CD14-positive monocyte (primary cell): ENCODE measurements around the gene GPC1. TPM values are rescaled to one million over a fixed set of nuclear protein-coding genes. Genes with fewer than 3 reads are reported as not detected.
A peak's percentile ranks its signal among the peaks of the same experiment; 100 is the strongest.

Experiments used
- DNase-seq, 3 donors: peaks; one replicate each; pipeline ENCODE4 v3.0.0-alpha.2; 2011 to 2022
- H2AFZ ChIP-seq: 2 replicates; pipeline ENCODE4 v1.6.0; 2012; ENCODE audit warnings: mild to moderate bottlenecking, low read depth, low read length, inconsistent platforms; ENCODE audit not compliant: insufficient read depth, poor library complexity, severe bottlenecking
- H3K27ac ChIP-seq, 2 donors: 1 replicate in 1 of 2; 2 replicates in 1 of 2; pipeline ENCODE4 v1.5.1; 2012 to 2013; ENCODE audit warnings: low read length in 2 of 2, control low read depth in 1 of 2, inconsistent platforms in 1 of 2, low read depth in 1 of 2, mild to moderate bottlenecking in 1 of 2
- H3K27me3 ChIP-seq, 2 donors: one replicate each; pipeline versions ENCODE4 v1.6.0 to v1.6.1; 2011 to 2013; ENCODE audit warnings: low read length in 2 of 2; ENCODE audit not compliant: control insufficient read depth in 2 of 2, insufficient read depth in 2 of 2
- H3K36me3 ChIP-seq, 2 donors: replicated peaks in 1 of 2; 1 replicate in 1 of 2; 2 replicates in 1 of 2; pipeline versions ENCODE4 v1.5.1 to v1.6.1; 2012 to 2013; ENCODE audit warnings: low read length in 2 of 2, control low read depth in 1 of 2, inconsistent platforms in 1 of 2, mild to moderate bottlenecking in 1 of 2; ENCODE audit not compliant: insufficient read depth in 2 of 2, control insufficient read depth in 1 of 2
- H3K4me1 ChIP-seq, 2 donors: 1 replicate in 1 of 2; 2 replicates in 1 of 2; pipeline versions ENCODE4 v1.5.1 to v1.6.1; 2012 to 2013; ENCODE audit warnings: low read length in 2 of 2, control low read depth in 1 of 2, inconsistent platforms in 1 of 2, mild to moderate bottlenecking in 1 of 2, moderate library complexity in 1 of 2; ENCODE audit not compliant: insufficient read depth in 2 of 2, control insufficient read depth in 1 of 2
- H3K4me2 ChIP-seq: replicated peaks from 2 replicates; pipeline ENCODE3; 2012; ENCODE audit warnings: low read length, moderate library complexity, mild to moderate bottlenecking; ENCODE audit not compliant: poor library complexity, severe bottlenecking; ENCODE audit errors: extremely low read depth
- H3K4me3 ChIP-seq, 3 experiments: fragments of 200-600 bp in 1 of 3; sonication (generic) in 1 of 3; replicated peaks in 1 of 3; 1 replicate in 2 of 3; 2 replicates in 1 of 3; pipeline ENCODE4 v1.5.1; 2011 to 2013; ENCODE audit warnings: low read length in 3 of 3, mild to moderate bottlenecking in 3 of 3, control low read depth in 2 of 3, low read depth in 2 of 3, inconsistent platforms in 1 of 3, moderate library complexity in 1 of 3
- H3K79me2 ChIP-seq: 2 replicates; pipeline ENCODE4 v1.6.0; 2012; ENCODE audit warnings: mild to moderate bottlenecking, control low read depth, inconsistent platforms, low read length, moderate library complexity; ENCODE audit not compliant: insufficient read depth
- H3K9ac ChIP-seq: 2 replicates; pipeline ENCODE4 v1.6.0; 2017; ENCODE audit warnings: low read length, mild to moderate bottlenecking; ENCODE audit not compliant: insufficient read depth, poor library complexity, severe bottlenecking
- H3K9me3 ChIP-seq, 2 donors: replicated peaks in 1 of 2; 1 replicate in 1 of 2; 2 replicates in 1 of 2; pipeline versions ENCODE4 v1.5.1 to v1.6.1; 2012 to 2013; ENCODE audit warnings: low read length in 2 of 2, control low read depth in 1 of 2; ENCODE audit not compliant: control insufficient read depth in 1 of 2, insufficient read depth in 1 of 2
- H4K20me1 ChIP-seq: 2 replicates; pipeline ENCODE4 v1.6.0; 2012; ENCODE audit warnings: mild to moderate bottlenecking, low read length, control low read depth, moderate library complexity; ENCODE audit not compliant: insufficient read depth
- H3K27ac Mint-ChIP-seq, 7 donors: one replicate each; pipeline ENCODE4 v1.8.0; 2020; ENCODE audit warnings: mild to moderate bottlenecking in 7 of 7, mixed read lengths in 7 of 7, moderate library complexity in 6 of 7, inconsistent platforms in 2 of 7
- H3K27me3 Mint-ChIP-seq, 3 donors: one replicate each; pipeline ENCODE4 v1.8.0; 2021 to 2022; ENCODE audit warnings: low read depth in 3 of 3, mild to moderate bottlenecking in 3 of 3, mixed read lengths in 3 of 3, moderate library complexity in 3 of 3, inconsistent platforms in 1 of 3
- H3K36me3 Mint-ChIP-seq, 2 donors: one replicate each; pipeline ENCODE4 v1.8.0; 2020; ENCODE audit warnings: mixed read lengths in 2 of 2, inconsistent platforms in 1 of 2, mild to moderate bottlenecking in 1 of 2
- H3K4me1 Mint-ChIP-seq: one replicate; pipeline ENCODE4 v1.8.0; 2020; ENCODE audit warnings: mild to moderate bottlenecking, mixed read lengths
- H3K4me3 Mint-ChIP-seq, 2 donors: one replicate each; pipeline ENCODE4 v1.8.0; 2020; ENCODE audit warnings: mild to moderate bottlenecking in 2 of 2, mixed read lengths in 2 of 2, moderate library complexity in 1 of 2
- H3K9me3 Mint-ChIP-seq, 7 donors: one replicate each; pipeline ENCODE4 v1.8.0; 2020 to 2022; ENCODE audit warnings: mixed read lengths in 7 of 7, mild to moderate bottlenecking in 6 of 7, moderate library complexity in 6 of 7, inconsistent platforms in 2 of 7
- WGBS: methylation state at CpG from one replicate; pipeline ENCODE4 v1.1.5; 2013; ENCODE audit warnings: missing lambda C conversion rate; ENCODE audit not compliant: insufficient coverage; 5-methylcytosine and 5-hydroxymethylcytosine counted together
- intact Hi-C, 2 donors: fragments of 100-400 bp; cut with micrococcal nuclease; formaldehyde crosslinking; loops; one replicate each; pipeline versions ENCODE4 v1.15.0 to v1.15.1; 2023
- polyA plus RNA-seq, 3 donors: library from polyadenylated mRNA; depleted of rRNA in 1 of 3; unstranded in 2 of 3; stranded (reverse) in 1 of 3; fragments of 300-500 nt in 2 of 3; fragments of >200 nt in 1 of 3; fragmentation: Illumina TruSeq in 2 of 3; gene quantifications; 1 replicate in 2 of 3; 2 replicates in 1 of 3; pipeline ENCODE4 v1.2.3, GENCODE V29; 2012 to 2021
- TF ChIP-seq, protein P1 (sequence below): fragments of 200-600 bp; IDR thresholded peaks from one replicate; pipeline ENCODE4 v1.8.0; 2022; ENCODE audit warnings: antibody characterized with exemption, mild to moderate bottlenecking

Gene GPC1
- polyA plus RNA-seq, 3 donors = 0.08 TPM; not detected in 2

DNA sequence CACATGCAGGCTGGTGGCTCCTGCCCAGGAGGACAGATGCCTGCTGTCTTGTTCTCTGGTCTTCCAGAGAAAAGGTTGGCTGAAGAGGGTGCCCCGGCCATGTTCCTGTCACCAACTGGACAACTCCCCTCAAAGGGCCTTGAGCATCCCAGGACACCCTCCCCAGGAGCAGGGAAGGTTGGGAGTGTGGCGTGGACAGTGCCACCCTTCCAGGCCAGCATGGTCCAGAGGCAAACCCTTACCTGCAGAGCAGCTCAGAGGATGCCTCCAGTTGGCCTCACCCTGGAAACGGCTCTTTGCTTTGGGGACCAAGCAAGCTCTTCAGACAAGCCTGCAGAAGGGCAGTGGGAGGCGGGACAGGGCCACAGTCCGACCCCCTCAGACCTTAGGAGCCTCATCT lies 4.9 kb upstream of the GPC1 start:
- H4K20me1 ChIP-seq = no peaks in the 10 kb centered on the region
- intact Hi-C loops = loop anchor here in 1 of 2 donors (10.0 kb wide), 1 partner anchor 196 kb away; no protein-coding TSS in a partner anchor
- Mint-ChIP-seq H3K4me1 (peaks cover 4% of the 10 kb centered on the region), H3K9me3 (peaks cover 0 to 15% (median 8%) of the 10 kb centered on the region in 7 donors), H3K4me3 (no peak overlapping the region), H3K27me3 (peaks cover 14 to 40% (median 25%) of the 10 kb centered on the region in 3 donors), H3K27ac (no peak overlapping the region), H3K36me3 (no peaks in the 10 kb centered on the region)
- H3K4me3 ChIP-seq = no peak overlapping the region
- peaks cover 3 to 17% of the 10 kb centered on the region in 2 donors for H3K27me3 ChIP-seq
- 87% methylated on average over 3 of the region's 5 CpGs for WGBS
- H3K36me3 ChIP-seq = no peaks in the 10 kb centered on the region
- peaks cover 0 to 7% of the 10 kb centered on the region in 2 donors for H3K4me1 ChIP-seq
- no peak overlapping the region for H3K27ac ChIP-seq
- no peaks in the 10 kb centered on the region for H3K79me2 ChIP-seq
- TF ChIP-seq, protein P1, sequence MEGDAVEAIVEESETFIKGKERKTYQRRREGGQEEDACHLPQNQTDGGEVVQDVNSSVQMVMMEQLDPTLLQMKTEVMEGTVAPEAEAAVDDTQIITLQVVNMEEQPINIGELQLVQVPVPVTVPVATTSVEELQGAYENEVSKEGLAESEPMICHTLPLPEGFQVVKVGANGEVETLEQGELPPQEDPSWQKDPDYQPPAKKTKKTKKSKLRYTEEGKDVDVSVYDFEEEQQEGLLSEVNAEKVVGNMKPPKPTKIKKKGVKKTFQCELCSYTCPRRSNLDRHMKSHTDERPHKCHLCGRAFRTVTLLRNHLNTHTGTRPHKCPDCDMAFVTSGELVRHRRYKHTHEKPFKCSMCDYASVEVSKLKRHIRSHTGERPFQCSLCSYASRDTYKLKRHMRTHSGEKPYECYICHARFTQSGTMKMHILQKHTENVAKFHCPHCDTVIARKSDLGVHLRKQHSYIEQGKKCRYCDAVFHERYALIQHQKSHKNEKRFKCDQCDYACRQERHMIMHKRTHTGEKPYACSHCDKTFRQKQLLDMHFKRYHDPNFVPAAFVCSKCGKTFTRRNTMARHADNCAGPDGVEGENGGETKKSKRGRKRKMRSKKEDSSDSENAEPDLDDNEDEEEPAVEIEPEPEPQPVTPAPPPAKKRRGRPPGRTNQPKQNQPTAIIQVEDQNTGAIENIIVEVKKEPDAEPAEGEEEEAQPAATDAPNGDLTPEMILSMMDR = no peak
- H2AFZ ChIP-seq = no peak overlapping the region
- no peak overlapping the region for H3K9ac ChIP-seq
- H3K9me3 ChIP-seq = peaks cover 5 to 7% of the 10 kb centered on the region in 2 donors
- no peak for DNase-seq
- no peak overlapping the region for H3K4me2 ChIP-seq

DNA sequence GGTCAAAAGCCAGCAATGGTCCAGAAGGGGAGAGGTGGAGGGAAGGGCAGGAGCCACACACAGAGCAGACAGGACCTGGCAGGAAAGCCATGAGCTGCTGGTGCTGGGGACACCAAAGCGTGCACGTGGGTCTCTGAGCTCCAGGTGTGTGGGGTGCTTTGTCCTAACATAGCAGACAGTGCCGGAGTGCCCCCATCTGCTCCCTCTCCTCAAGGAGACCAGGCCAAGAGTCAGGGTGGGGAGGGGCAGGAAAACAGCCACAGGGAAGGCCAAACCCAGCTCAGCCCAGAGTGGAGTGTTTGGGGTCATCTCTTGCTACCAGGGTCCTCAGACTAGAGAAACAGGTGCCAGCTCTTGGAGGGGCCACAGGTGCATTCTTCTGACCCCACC lies 4.2 kb upstream of the GPC1 start:
- no peaks in the 10 kb centered on the region for H4K20me1 ChIP-seq
- H3K9me3 ChIP-seq = peaks cover 2 to 7% of the 10 kb centered on the region in 2 donors
- no peak overlapping the region for H3K4me2 ChIP-seq
- intact Hi-C loops = loop anchor here in 1 of 2 donors (10.0 kb wide), 1 partner anchor 196 kb away; no protein-coding TSS in a partner anchor
- H3K9me3 Mint-ChIP-seq = peaks cover 0 to 9% (median 5%) of the 10 kb centered on the region in 7 donors
- no peak overlapping the region for H3K4me3 ChIP-seq
- DNase-seq = no peak
- H2AFZ ChIP-seq = no peak overlapping the region
- no peaks in the 10 kb centered on the region for H3K36me3 ChIP-seq
- peaks cover 14 to 45% (median 25%) of the 10 kb centered on the region in 3 donors for H3K27me3 Mint-ChIP-seq
- H3K79me2 ChIP-seq = no peaks in the 10 kb centered on the region
- peaks cover 0 to 10% of the 10 kb centered on the region in 2 donors for H3K4me1 ChIP-seq
- H3K36me3 Mint-ChIP-seq = no peaks in the 10 kb centered on the region
- peak overlapping the region in 1 of 7 donors; percentile 12 for H3K27ac Mint-ChIP-seq
- H3K4me1 Mint-ChIP-seq = peaks cover 4% of the 10 kb centered on the region
- no peak overlapping the region for H3K27ac ChIP-seq
- H3K9ac ChIP-seq = no peak overlapping the region
- TF ChIP-seq, protein P1 = no peak
- no peak overlapping the region for H3K4me3 Mint-ChIP-seq
- WGBS = no CpG with 5 or more reads among the region's 3 CpGs
- H3K27me3 ChIP-seq = peaks cover 3 to 17% of the 10 kb centered on the region in 2 donors
